ENCODE data around the gene TNPO3.

DNA sequence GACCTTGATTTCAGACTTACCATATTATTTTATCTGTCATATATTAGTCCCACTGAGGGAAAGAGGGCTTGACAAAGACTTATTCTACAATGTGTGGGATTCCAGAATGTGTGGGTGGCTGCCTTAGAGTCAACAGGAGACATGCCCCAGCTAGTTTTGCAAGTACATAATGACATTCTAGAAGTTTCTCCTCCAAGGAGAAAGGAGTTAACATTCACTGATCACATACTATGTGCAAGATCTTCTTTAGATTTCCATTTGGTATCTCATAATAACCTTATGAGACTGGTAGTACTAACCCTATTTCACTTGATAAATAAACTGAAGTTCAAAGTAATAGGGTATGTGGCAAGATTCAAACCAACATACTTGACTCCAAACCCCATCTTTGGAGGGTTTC, 92.0 kb downstream of the TNPO3 start:
- TF ChIP-seq, protein P1, sequence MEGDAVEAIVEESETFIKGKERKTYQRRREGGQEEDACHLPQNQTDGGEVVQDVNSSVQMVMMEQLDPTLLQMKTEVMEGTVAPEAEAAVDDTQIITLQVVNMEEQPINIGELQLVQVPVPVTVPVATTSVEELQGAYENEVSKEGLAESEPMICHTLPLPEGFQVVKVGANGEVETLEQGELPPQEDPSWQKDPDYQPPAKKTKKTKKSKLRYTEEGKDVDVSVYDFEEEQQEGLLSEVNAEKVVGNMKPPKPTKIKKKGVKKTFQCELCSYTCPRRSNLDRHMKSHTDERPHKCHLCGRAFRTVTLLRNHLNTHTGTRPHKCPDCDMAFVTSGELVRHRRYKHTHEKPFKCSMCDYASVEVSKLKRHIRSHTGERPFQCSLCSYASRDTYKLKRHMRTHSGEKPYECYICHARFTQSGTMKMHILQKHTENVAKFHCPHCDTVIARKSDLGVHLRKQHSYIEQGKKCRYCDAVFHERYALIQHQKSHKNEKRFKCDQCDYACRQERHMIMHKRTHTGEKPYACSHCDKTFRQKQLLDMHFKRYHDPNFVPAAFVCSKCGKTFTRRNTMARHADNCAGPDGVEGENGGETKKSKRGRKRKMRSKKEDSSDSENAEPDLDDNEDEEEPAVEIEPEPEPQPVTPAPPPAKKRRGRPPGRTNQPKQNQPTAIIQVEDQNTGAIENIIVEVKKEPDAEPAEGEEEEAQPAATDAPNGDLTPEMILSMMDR (conservative IDR thresholded peaks at IDR 0.05 in 1 of 2, IDR thresholded peaks at IDR 0.05 in 1 of 2; ENCODE audit: extremely low read depth in 1 of 2, insufficient read depth in 1 of 2, low read depth in 1 of 2, low read length in 2 of 2): no peak
- no peak for TF ChIP-seq EZH2 (IDR thresholded peaks at IDR 0.05; ENCODE audit: borderline replicate concordance, low read length)
